Gastrocnemius medialis (tissue), 4 donors: Measurements from ENCODE around the gene AKTIP.

ENCODE experiments used
- POLR2A ChIP-seq, 2 donors: fragments of 450-650 bp; IDR thresholded peaks; one replicate each; pipeline ENCODE4 v1.6.1; 2017; ENCODE audit warnings: antibody characterized with exemption in 2 of 2, mild to moderate bottlenecking in 2 of 2, moderate library complexity in 2 of 2
- TF ChIP-seq, protein P1 (sequence below), 5 experiments: fragments of 450-650 bp in 3 of 5; fragments of 200-600 bp in 2 of 5; sonication (generic) in 2 of 5; IDR thresholded peaks in 4 of 5; conservative IDR thresholded peaks in 1 of 5; 1 replicate in 4 of 5; 2 replicates in 1 of 5; pipeline ENCODE4 v1.5.1; 2016 to 2019; ENCODE audit warnings: antibody characterized with exemption in 5 of 5, mild to moderate bottlenecking in 3 of 5, moderate library complexity in 3 of 5

DNA sequence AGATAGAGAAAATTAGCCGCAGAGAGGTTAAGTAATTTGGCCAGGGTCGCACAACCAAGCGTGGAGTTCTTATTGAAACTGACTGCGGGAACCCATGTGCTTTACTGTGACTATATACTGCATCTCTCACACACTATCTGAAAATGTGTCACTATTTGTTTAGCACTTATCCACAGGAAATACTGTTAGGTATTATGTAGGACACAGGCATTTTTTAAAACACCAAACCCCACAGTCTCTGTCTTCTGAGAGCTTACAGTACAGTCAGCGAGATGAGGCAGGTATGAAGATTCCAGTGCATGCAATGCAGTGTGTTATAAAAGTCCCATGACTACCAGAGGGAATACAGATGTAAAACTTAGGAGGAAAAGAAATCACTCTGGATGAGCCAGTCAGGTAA, 57.5 kb downstream of the AKTIP start:
- TF ChIP-seq, protein P1, sequence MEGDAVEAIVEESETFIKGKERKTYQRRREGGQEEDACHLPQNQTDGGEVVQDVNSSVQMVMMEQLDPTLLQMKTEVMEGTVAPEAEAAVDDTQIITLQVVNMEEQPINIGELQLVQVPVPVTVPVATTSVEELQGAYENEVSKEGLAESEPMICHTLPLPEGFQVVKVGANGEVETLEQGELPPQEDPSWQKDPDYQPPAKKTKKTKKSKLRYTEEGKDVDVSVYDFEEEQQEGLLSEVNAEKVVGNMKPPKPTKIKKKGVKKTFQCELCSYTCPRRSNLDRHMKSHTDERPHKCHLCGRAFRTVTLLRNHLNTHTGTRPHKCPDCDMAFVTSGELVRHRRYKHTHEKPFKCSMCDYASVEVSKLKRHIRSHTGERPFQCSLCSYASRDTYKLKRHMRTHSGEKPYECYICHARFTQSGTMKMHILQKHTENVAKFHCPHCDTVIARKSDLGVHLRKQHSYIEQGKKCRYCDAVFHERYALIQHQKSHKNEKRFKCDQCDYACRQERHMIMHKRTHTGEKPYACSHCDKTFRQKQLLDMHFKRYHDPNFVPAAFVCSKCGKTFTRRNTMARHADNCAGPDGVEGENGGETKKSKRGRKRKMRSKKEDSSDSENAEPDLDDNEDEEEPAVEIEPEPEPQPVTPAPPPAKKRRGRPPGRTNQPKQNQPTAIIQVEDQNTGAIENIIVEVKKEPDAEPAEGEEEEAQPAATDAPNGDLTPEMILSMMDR (IDR thresholded peaks at IDR 0.05 in 4 of 5, conservative IDR thresholded peaks at IDR 0.05 in 1 of 5) = no peak
- TF ChIP-seq POLR2A (IDR thresholded peaks at IDR 0.05) = no peak
